Stimulated activated naive CD8-positive, alpha-beta T cell treated with anti-CD3 and anti-CD28 coated beads, Interleukin-15, Interleukin-2, amounts not matched to agents 100 ng/mL and 50 ng/mL, for 24 hours (primary cell): ENCODE data around the gene MYO9A.
"Not testable (repeated sequence)": the region's sequence is repeated elsewhere in the genome, so short reads cannot be mapped to it uniquely, and the experiment has no call there.

Experiments used
- H3K27ac Mint-ChIP-seq: one replicate; pipeline ENCODE4 v1.8.0; 2021; ENCODE audit warnings: mild to moderate bottlenecking, mixed read lengths
- H3K27me3 Mint-ChIP-seq: one replicate; pipeline ENCODE4 v1.8.0; 2021; ENCODE audit warnings: mixed read lengths
- H3K36me3 Mint-ChIP-seq: one replicate; pipeline ENCODE4 v1.8.0; 2021; ENCODE audit warnings: low read depth, mixed read lengths
- H3K4me1 Mint-ChIP-seq: one replicate; pipeline ENCODE4 v1.8.0; 2021; ENCODE audit warnings: low read depth, mixed read lengths
- H3K4me3 Mint-ChIP-seq: one replicate; pipeline ENCODE4 v1.8.0; 2021; ENCODE audit warnings: mild to moderate bottlenecking, mixed read lengths
- H3K9me3 Mint-ChIP-seq: one replicate; pipeline ENCODE4 v1.8.0; 2021; ENCODE audit warnings: mixed read lengths

Gene MYO9A

GRCh38 chr15:72116731-72117485, 1.0 kb downstream of the MYO9A start:
- Mint-ChIP-seq H3K27me3 (no peaks in the 10 kb centered on the region), H3K9me3 (no peaks in the 10 kb centered on the region), H3K4me1 (peaks cover 32% of the 10 kb centered on the region), H3K27ac (peak overlapping the region; percentile 68), H3K4me3 (peak overlapping the region; percentile 95), H3K36me3 (no peaks in the 10 kb centered on the region)

GRCh38 chr15:72113347-72114031, 4.5 kb downstream of the MYO9A start:
- H3K4me3 Mint-ChIP-seq = no peak overlapping the region
- no peaks in the 10 kb centered on the region for H3K9me3 Mint-ChIP-seq
- H3K27ac Mint-ChIP-seq = no peak overlapping the region
- H3K36me3 Mint-ChIP-seq = no peaks in the 10 kb centered on the region
- H3K4me1 Mint-ChIP-seq = peaks cover 23% of the 10 kb centered on the region
- H3K27me3 Mint-ChIP-seq = no peaks in the 10 kb centered on the region

- Mint-ChIP-seq H3K27me3 (no peaks in the 10 kb centered on the region), H3K4me3 (no peak overlapping the region), H3K36me3 (no peaks in the 10 kb centered on the region), H3K27ac (no peak overlapping the region), H3K9me3 (no peaks in the 10 kb centered on the region), H3K4me1 (peaks cover 23% of the 10 kb centered on the region)
Measured at GRCh38 chr15:72112805-72113204, 5.1 kb downstream of the MYO9A start.

- no peaks in the 10 kb centered on the region for H3K36me3 Mint-ChIP-seq
- H3K27ac Mint-ChIP-seq = no peak overlapping the region
- H3K27me3 Mint-ChIP-seq = no peaks in the 10 kb centered on the region
- H3K4me1 Mint-ChIP-seq = peaks cover 23% of the 10 kb centered on the region
- H3K4me3 Mint-ChIP-seq = no peak overlapping the region
- H3K9me3 Mint-ChIP-seq = no peaks in the 10 kb centered on the region
Measured at GRCh38 chr15:72112116-72112515, 5.8 kb downstream of the MYO9A start.

- H3K4me1 Mint-ChIP-seq = peaks cover 7% of the 10 kb centered on the region
- no peak overlapping the region for H3K4me3 Mint-ChIP-seq
- H3K9me3 Mint-ChIP-seq = no peaks in the 10 kb centered on the region
- no peaks in the 10 kb centered on the region for H3K27me3 Mint-ChIP-seq
- no peaks in the 10 kb centered on the region for H3K36me3 Mint-ChIP-seq
- no peak overlapping the region for H3K27ac Mint-ChIP-seq
Measured at GRCh38 chr15:72110355-72110754, 7.6 kb downstream of the MYO9A start.

- no peak overlapping the region for H3K4me3 Mint-ChIP-seq
- H3K4me1 Mint-ChIP-seq = peaks cover 10% of the 10 kb centered on the region
- H3K27ac Mint-ChIP-seq = no peak overlapping the region
- no peaks in the 10 kb centered on the region for H3K9me3 Mint-ChIP-seq
- no peaks in the 10 kb centered on the region for H3K27me3 Mint-ChIP-seq
- no peaks in the 10 kb centered on the region for H3K36me3 Mint-ChIP-seq
Measured at GRCh38 chr15:72106068-72106467, 11.9 kb downstream of the MYO9A start.

GRCh38 chr15:72105111-72105510, 12.8 kb downstream of the MYO9A start:
- Mint-ChIP-seq H3K27ac (no peak overlapping the region), H3K9me3 (no peaks in the 10 kb centered on the region), H3K27me3 (no peaks in the 10 kb centered on the region), H3K4me3 (no peak overlapping the region), H3K4me1 (peaks cover 7% of the 10 kb centered on the region), H3K36me3 (no peaks in the 10 kb centered on the region)

- H3K4me1 Mint-ChIP-seq, H3K27ac Mint-ChIP-seq, H3K9me3 Mint-ChIP-seq, H3K36me3 Mint-ChIP-seq, H3K4me3 Mint-ChIP-seq, H3K27me3 Mint-ChIP-seq: not testable (repeated sequence)
Measured at GRCh38 chr15:72100551-72100950, 17.4 kb downstream of the MYO9A start.

- no peak overlapping the region for H3K4me3 Mint-ChIP-seq
- no peak overlapping the region for H3K27ac Mint-ChIP-seq
- peaks cover 9% of the 10 kb centered on the region for H3K36me3 Mint-ChIP-seq
- H3K9me3 Mint-ChIP-seq = no peaks in the 10 kb centered on the region
- H3K4me1 Mint-ChIP-seq = peaks cover 7% of the 10 kb centered on the region
- no peaks in the 10 kb centered on the region for H3K27me3 Mint-ChIP-seq
Measured at GRCh38 chr15:72099155-72099554, 18.8 kb downstream of the MYO9A start.

GRCh38 chr15:72098040-72098439, 19.9 kb downstream of the MYO9A start:
- no peaks in the 10 kb centered on the region for H3K27me3 Mint-ChIP-seq
- H3K4me1 Mint-ChIP-seq = no peaks in the 10 kb centered on the region
- H3K4me3 Mint-ChIP-seq = no peak overlapping the region
- no peaks in the 10 kb centered on the region for H3K9me3 Mint-ChIP-seq
- H3K36me3 Mint-ChIP-seq = peaks cover 9% of the 10 kb centered on the region
- H3K27ac Mint-ChIP-seq = no peak overlapping the region

GRCh38 chr15:72096796-72097195, 21.2 kb downstream of the MYO9A start:
- Mint-ChIP-seq H3K4me3 (no peak overlapping the region), H3K36me3 (peaks cover 9% of the 10 kb centered on the region), H3K27me3 (no peaks in the 10 kb centered on the region), H3K9me3 (no peaks in the 10 kb centered on the region), H3K27ac (no peak overlapping the region), H3K4me1 (no peaks in the 10 kb centered on the region)

GRCh38 chr15:72092691-72093090, 25.3 kb downstream of the MYO9A start:
- Mint-ChIP-seq H3K4me1 (no peaks in the 10 kb centered on the region), H3K9me3 (no peaks in the 10 kb centered on the region), H3K27ac (no peak overlapping the region), H3K36me3 (peaks cover 10% of the 10 kb centered on the region), H3K27me3 (no peaks in the 10 kb centered on the region), H3K4me3 (no peak overlapping the region)

GRCh38 chr15:72092006-72092405, 25.9 kb downstream of the MYO9A start:
- no peaks in the 10 kb centered on the region for H3K27me3 Mint-ChIP-seq
- H3K4me1 Mint-ChIP-seq = no peaks in the 10 kb centered on the region
- H3K36me3 Mint-ChIP-seq = peaks cover 14% of the 10 kb centered on the region

GRCh38 chr15:72086920-72087648, 30.9 kb downstream of the MYO9A start:
- Mint-ChIP-seq H3K4me3 (no peak overlapping the region), H3K36me3 (peaks cover 20% of the 10 kb centered on the region), H3K27me3 (no peaks in the 10 kb centered on the region), H3K4me1 (no peaks in the 10 kb centered on the region), H3K9me3 (peaks cover 19% of the 10 kb centered on the region), H3K27ac (no peak overlapping the region)

More at GRCh38 chr15:72092006-72092405, 25.9 kb downstream of the MYO9A start:
- Mint-ChIP-seq H3K27ac (no peak overlapping the region), H3K9me3 (no peaks in the 10 kb centered on the region), H3K4me3 (no peak overlapping the region)

- Mint-ChIP-seq H3K27me3 (no peaks in the 10 kb centered on the region), H3K4me3 (no peak overlapping the region), H3K4me1 (no peaks in the 10 kb centered on the region), H3K27ac (no peak overlapping the region), H3K9me3 (peaks cover 20% of the 10 kb centered on the region), H3K36me3 (peaks cover 20% of the 10 kb centered on the region)
Measured at GRCh38 chr15:72086010-72086697, 31.8 kb downstream of the MYO9A start.
